ENCODE results near the gene ACE2. TPM values are rescaled to one million over a fixed set of nuclear protein-coding genes. Genes with fewer than 3 reads are reported as not detected.

Gene ACE2
- polyA plus RNA-seq, 1 donor (not counting 4 experiments of a cell fraction or from before 2014, with no cell fraction given) = 0.51 TPM

DNA sequence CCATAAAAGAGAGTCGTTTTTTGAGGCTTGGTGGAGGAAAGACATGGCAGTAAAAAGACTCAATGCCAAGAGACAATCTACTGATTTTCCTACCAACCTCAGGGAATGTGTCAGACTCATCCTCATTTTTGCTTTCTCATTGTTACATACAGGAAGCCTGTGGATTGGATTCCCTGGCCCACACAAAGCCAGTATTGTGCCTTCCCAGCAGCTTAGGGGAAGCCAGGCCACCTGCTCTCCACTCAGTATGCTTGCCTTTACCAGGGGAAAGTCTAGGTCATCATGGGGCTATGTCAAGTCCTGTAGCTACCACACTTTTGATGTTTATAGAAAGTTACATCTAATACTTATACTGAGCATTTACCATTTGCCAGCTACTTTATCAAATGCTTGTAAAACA lies 89.2 kb downstream of the ACE2 start:
- peaks cover 17% of the 10 kb centered on the region for H3K4me1 ChIP-seq (ENCODE audit: control insufficient read depth, extremely low read depth, insufficient read depth, low read length)
- dilution Hi-C loops (cut with MboI; ENCODE audit: extremely low pct_ligation_motif_present, low sequenced_read_pairs) = no loop called here

More for the DNA sequence above, 89.2 kb downstream of the ACE2 start:
- Histone ChIP-seq H3K27me3 (ENCODE audit: control insufficient read depth, extremely low read depth, insufficient read depth, low read length) (no peaks in the 10 kb centered on the region), H3K9me1 (ENCODE audit: control insufficient read depth, extremely low read depth, insufficient read depth, low read length) (no peaks in the 10 kb centered on the region), H3K9me3 (ENCODE audit: control insufficient read depth, low read depth, low read length) (no peaks in the 10 kb centered on the region), H3K27ac (ENCODE audit: control insufficient read depth, insufficient read depth, low read length) (peak overlapping the region; percentile 20), H3K4me2 (ENCODE audit: control insufficient read depth, extremely low read depth, insufficient read depth, low read depth, low read length) (no peak overlapping the region), H3K36me3 (ENCODE audit: control insufficient read depth in 2 of 2, extremely low read depth in 1 of 2, insufficient read depth in 2 of 2, low read length in 2 of 2) (no peaks in the 10 kb centered on the region), H4K20me1 (ENCODE audit: control insufficient read depth, extremely low read depth, insufficient read depth, low read length) (no peaks in the 10 kb centered on the region), H3K4me3 (ENCODE audit: control insufficient read depth in 2 of 3, extremely low read depth in 1 of 3, insufficient read depth in 2 of 3, low read depth in 1 of 3, low read length in 3 of 3) (no peak overlapping the region), H3K79me2 (ENCODE audit: control insufficient read depth, insufficient read depth, low read length) (no peaks in the 10 kb centered on the region), H3K9ac (ENCODE audit: control insufficient read depth, extremely low read depth, insufficient read depth, low read length) (no peak overlapping the region), H2AFZ (ENCODE audit: control insufficient read depth, low read length) (no peak overlapping the region)
- peak; percentile 79 for FAIRE-seq
- DNase-seq (ENCODE audit: low read depth, low spot score) = no peak
- TF ChIP-seq, protein P1, sequence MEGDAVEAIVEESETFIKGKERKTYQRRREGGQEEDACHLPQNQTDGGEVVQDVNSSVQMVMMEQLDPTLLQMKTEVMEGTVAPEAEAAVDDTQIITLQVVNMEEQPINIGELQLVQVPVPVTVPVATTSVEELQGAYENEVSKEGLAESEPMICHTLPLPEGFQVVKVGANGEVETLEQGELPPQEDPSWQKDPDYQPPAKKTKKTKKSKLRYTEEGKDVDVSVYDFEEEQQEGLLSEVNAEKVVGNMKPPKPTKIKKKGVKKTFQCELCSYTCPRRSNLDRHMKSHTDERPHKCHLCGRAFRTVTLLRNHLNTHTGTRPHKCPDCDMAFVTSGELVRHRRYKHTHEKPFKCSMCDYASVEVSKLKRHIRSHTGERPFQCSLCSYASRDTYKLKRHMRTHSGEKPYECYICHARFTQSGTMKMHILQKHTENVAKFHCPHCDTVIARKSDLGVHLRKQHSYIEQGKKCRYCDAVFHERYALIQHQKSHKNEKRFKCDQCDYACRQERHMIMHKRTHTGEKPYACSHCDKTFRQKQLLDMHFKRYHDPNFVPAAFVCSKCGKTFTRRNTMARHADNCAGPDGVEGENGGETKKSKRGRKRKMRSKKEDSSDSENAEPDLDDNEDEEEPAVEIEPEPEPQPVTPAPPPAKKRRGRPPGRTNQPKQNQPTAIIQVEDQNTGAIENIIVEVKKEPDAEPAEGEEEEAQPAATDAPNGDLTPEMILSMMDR (optimal IDR thresholded peaks at IDR 0.05 in 1 of 3, IDR thresholded peaks at IDR 0.05 in 1 of 3, conservative IDR thresholded peaks at IDR 0.05 in 1 of 3; ENCODE audit: extremely low read depth in 1 of 3, insufficient read depth in 2 of 3, low read length in 3 of 3) = no peak
- TF ChIP-seq EZH2 (IDR thresholded peaks at IDR 0.05; ENCODE audit: low read length) = no peak

Other genes with a start within 250 kb of the ACE2 start
- gene VEGFD, start 216.5 kb downstream of the ACE2 start, polyA plus RNA-seq = 0.14 to 0.42 TPM in 2 of 3 replicates, not detected in the other
- 17.5 to 23.2 TPM (median 20.2 TPM) in 3 replicates for gene PIR, start 107.6 kb downstream of the ACE2 start, polyA plus RNA-seq
- gene BMX, start 100.2 kb downstream of the ACE2 start, polyA plus RNA-seq = 0.04 to 0.09 TPM (median 0.06 TPM) in 3 replicates
- gene CLTRN, start 63.8 kb upstream of the ACE2 start, polyA plus RNA-seq = 0.79 to 1.4 TPM (median 1.3 TPM) in 3 replicates
- 4.1 to 6.8 TPM (median 5.2 TPM) in 3 replicates for gene CA5B, start 137.3 kb upstream of the ACE2 start, polyA plus RNA-seq
- gene ZRSR2, start 189.5 kb upstream of the ACE2 start, polyA plus RNA-seq = 7.4 to 13.7 TPM (median 9.5 TPM) in 3 replicates